Measurements from ENCODE around the gene COTL1. TPM values are rescaled to one million over a fixed set of nuclear protein-coding genes. Genes with fewer than 3 reads are reported as not detected.

COTL1 gene
- total and polyA plus RNA-seq, 4 donors, result 41.4 to 182 (median 132) TPM

DNA sequence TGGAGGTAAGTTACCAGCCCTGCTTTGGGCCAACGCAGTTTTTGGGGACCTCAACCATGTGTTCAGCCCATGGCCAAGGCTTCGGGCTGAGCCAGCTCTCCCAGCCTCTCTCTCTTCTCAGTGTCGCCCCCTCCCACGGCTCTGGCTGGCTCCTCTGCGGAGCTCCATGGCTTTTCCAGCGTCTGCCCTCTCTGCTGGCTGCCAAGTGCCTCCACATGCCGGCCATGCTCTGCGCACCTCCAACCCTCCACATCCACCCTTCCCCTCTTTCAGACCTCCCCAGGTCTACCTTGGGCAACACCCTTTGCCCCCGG, 23.2 kb downstream of the COTL1 start:
- Histone ChIP-seq H3K9me3 (ENCODE audit: control insufficient read depth, insufficient read depth, low read length) (no peaks in the 10 kb centered on the region), H3K36me3 (ENCODE audit: control insufficient read depth, insufficient read depth, low read length) (peaks cover 14% of the 10 kb centered on the region), H3K27ac (ENCODE audit: low read depth, low read length) (no peak overlapping the region), H3K27me3 (ENCODE audit: control insufficient read depth, insufficient read depth, low read length) (no peaks in the 10 kb centered on the region), H3K4me3 (ENCODE audit: low read depth, low read length) (no peak overlapping the region), H3K4me1 (ENCODE audit: control insufficient read depth, insufficient read depth, low read length) (peaks cover 47% of the 10 kb centered on the region)
- no peak for DNase-seq (ENCODE audit: low read depth in 4 of 6, low spot score in 6 of 6)
- WGBS (ENCODE audit: insufficient coverage), result 28% methylated on average over 9 of the region's 9 CpGs

- DNase-seq (ENCODE audit: low read depth in 4 of 6, low spot score in 6 of 6), result peak in 2 of 6 donors; percentile 52 to 91
- no peaks in the 10 kb centered on the region for H3K9me3 ChIP-seq (ENCODE audit: control insufficient read depth, insufficient read depth, low read length)
- no peaks in the 10 kb centered on the region for H3K27me3 ChIP-seq (ENCODE audit: control insufficient read depth, insufficient read depth, low read length)
- 39% methylated on average over 20 of the region's 23 CpGs for WGBS (ENCODE audit: insufficient coverage)
- H3K27ac ChIP-seq (ENCODE audit: low read depth, low read length), result no peak overlapping the region
- peaks cover 41% of the 10 kb centered on the region for H3K4me1 ChIP-seq (ENCODE audit: control insufficient read depth, insufficient read depth, low read length)
- no peak overlapping the region for H3K4me3 ChIP-seq (ENCODE audit: low read depth, low read length)
- peaks cover 17% of the 10 kb centered on the region for H3K36me3 ChIP-seq (ENCODE audit: control insufficient read depth, insufficient read depth, low read length)
Measured at GRCh38 chr16:84593825-84594724, 23.8 kb downstream of the COTL1 start.

- no peaks in the 10 kb centered on the region for H3K9me3 ChIP-seq (ENCODE audit: control insufficient read depth, insufficient read depth, low read length)
- no peak overlapping the region for H3K27ac ChIP-seq (ENCODE audit: low read depth, low read length)
- no peaks in the 10 kb centered on the region for H3K27me3 ChIP-seq (ENCODE audit: control insufficient read depth, insufficient read depth, low read length)
- no peak overlapping the region for H3K4me3 ChIP-seq (ENCODE audit: low read depth, low read length)
- no peak for DNase-seq (ENCODE audit: low read depth in 4 of 6, low spot score in 6 of 6)
- peaks cover 32% of the 10 kb centered on the region for H3K4me1 ChIP-seq (ENCODE audit: control insufficient read depth, insufficient read depth, low read length)
- peaks cover 24% of the 10 kb centered on the region for H3K36me3 ChIP-seq (ENCODE audit: control insufficient read depth, insufficient read depth, low read length)
- WGBS (ENCODE audit: insufficient coverage), result 66% methylated on average over 7 of the region's 11 CpGs
Measured at GRCh38 chr16:84592718-84593117, 25.2 kb downstream of the COTL1 start.

- H3K4me1 ChIP-seq (ENCODE audit: control insufficient read depth, insufficient read depth, low read length), result peaks cover 46% of the 10 kb centered on the region
- no peak overlapping the region for H3K4me3 ChIP-seq (ENCODE audit: low read depth, low read length)
- 94% methylated on average over 23 of the region's 24 CpGs for whole genome bisulfite sequencing (ENCODE audit: insufficient coverage)
- no peak overlapping the region for H3K27ac ChIP-seq (ENCODE audit: low read depth, low read length)
- no peak for DNase-seq (ENCODE audit: low read depth in 4 of 6, low spot score in 6 of 6)
- no peaks in the 10 kb centered on the region for H3K27me3 ChIP-seq (ENCODE audit: control insufficient read depth, insufficient read depth, low read length)
- H3K9me3 ChIP-seq (ENCODE audit: control insufficient read depth, insufficient read depth, low read length), result no peaks in the 10 kb centered on the region
- H3K36me3 ChIP-seq (ENCODE audit: control insufficient read depth, insufficient read depth, low read length), result peaks cover 22% of the 10 kb centered on the region
Measured at GRCh38 chr16:84589975-84590719, 27.7 kb downstream of the COTL1 start.

GRCh38 chr16:84588991-84589390, 28.9 kb downstream of the COTL1 start:
- DNase-seq (ENCODE audit: low read depth in 4 of 6, low spot score in 6 of 6), result no peak
- no peak overlapping the region for H3K4me3 ChIP-seq (ENCODE audit: low read depth, low read length)
- H3K4me1 ChIP-seq (ENCODE audit: control insufficient read depth, insufficient read depth, low read length), result peaks cover 43% of the 10 kb centered on the region
- WGBS (ENCODE audit: insufficient coverage), result 93% methylated on average over 3 of the region's 8 CpGs
- H3K27ac ChIP-seq (ENCODE audit: low read depth, low read length), result no peak overlapping the region
- no peaks in the 10 kb centered on the region for H3K27me3 ChIP-seq (ENCODE audit: control insufficient read depth, insufficient read depth, low read length)
- H3K36me3 ChIP-seq (ENCODE audit: control insufficient read depth, insufficient read depth, low read length), result peaks cover 19% of the 10 kb centered on the region
- H3K9me3 ChIP-seq (ENCODE audit: control insufficient read depth, insufficient read depth, low read length), result no peaks in the 10 kb centered on the region

DNA sequence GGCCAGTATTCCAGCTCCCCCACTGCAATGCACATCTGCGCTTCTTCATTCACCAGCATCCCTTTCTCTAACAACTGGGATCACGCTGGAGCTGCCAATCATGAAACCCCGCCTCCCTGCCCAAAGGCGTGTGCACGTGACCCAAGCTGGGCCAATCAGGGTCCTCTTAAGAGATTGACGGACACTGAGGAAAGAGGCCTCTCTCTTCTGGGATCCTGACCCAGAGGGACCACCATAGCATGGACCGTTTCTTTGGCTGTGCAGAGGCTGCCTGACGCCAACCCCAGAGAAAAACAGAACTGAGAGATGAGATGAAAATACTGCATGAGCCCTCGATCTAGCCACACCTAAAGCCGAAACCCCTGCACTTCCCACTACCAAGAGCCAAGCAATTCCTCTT, 32.0 kb downstream of the COTL1 start:
- H3K4me3 ChIP-seq (ENCODE audit: low read depth, low read length), result no peak overlapping the region
- peaks cover 56% of the 10 kb centered on the region for H3K4me1 ChIP-seq (ENCODE audit: control insufficient read depth, insufficient read depth, low read length)
- WGBS (ENCODE audit: insufficient coverage), result 44% methylated on average over 10 of the region's 10 CpGs
- H3K27me3 ChIP-seq (ENCODE audit: control insufficient read depth, insufficient read depth, low read length), result no peaks in the 10 kb centered on the region
- peaks cover 20% of the 10 kb centered on the region for H3K36me3 ChIP-seq (ENCODE audit: control insufficient read depth, insufficient read depth, low read length)
- peak overlapping the region; percentile 43 for H3K27ac ChIP-seq (ENCODE audit: low read depth, low read length)
- peak in 4 of 6 donors; percentile 71 to 98 (median 80) for DNase-seq (ENCODE audit: low read depth in 4 of 6, low spot score in 6 of 6)
- no peaks in the 10 kb centered on the region for H3K9me3 ChIP-seq (ENCODE audit: control insufficient read depth, insufficient read depth, low read length)

GRCh38 chr16:84585467-84585866, 32.4 kb downstream of the COTL1 start:
- Histone ChIP-seq H3K4me1 (ENCODE audit: control insufficient read depth, insufficient read depth, low read length) (peaks cover 56% of the 10 kb centered on the region), H3K27ac (ENCODE audit: low read depth, low read length) (peak overlapping the region; percentile 43), H3K27me3 (ENCODE audit: control insufficient read depth, insufficient read depth, low read length) (no peaks in the 10 kb centered on the region), H3K4me3 (ENCODE audit: low read depth, low read length) (no peak overlapping the region), H3K9me3 (ENCODE audit: control insufficient read depth, insufficient read depth, low read length) (no peaks in the 10 kb centered on the region), H3K36me3 (ENCODE audit: control insufficient read depth, insufficient read depth, low read length) (peaks cover 20% of the 10 kb centered on the region)
- 40% methylated on average over 5 of the region's 6 CpGs for WGBS (ENCODE audit: insufficient coverage)
- no peak for DNase-seq (ENCODE audit: low read depth in 4 of 6, low spot score in 6 of 6)

- Histone ChIP-seq H3K4me1 (ENCODE audit: control insufficient read depth, insufficient read depth, low read length) (peaks cover 62% of the 10 kb centered on the region), H3K4me3 (ENCODE audit: low read depth, low read length) (no peak overlapping the region), H3K27ac (ENCODE audit: low read depth, low read length) (peak overlapping the region; percentile 40), H3K27me3 (ENCODE audit: control insufficient read depth, insufficient read depth, low read length) (no peaks in the 10 kb centered on the region), H3K36me3 (ENCODE audit: control insufficient read depth, insufficient read depth, low read length) (peaks cover 18% of the 10 kb centered on the region), H3K9me3 (ENCODE audit: control insufficient read depth, insufficient read depth, low read length) (no peaks in the 10 kb centered on the region)
- no peak for DNase-seq (ENCODE audit: low read depth in 4 of 6, low spot score in 6 of 6)
- 76% methylated on average over 2 of the region's 6 CpGs for WGBS (ENCODE audit: insufficient coverage)
Measured at GRCh38 chr16:84584678-84585077, 33.2 kb downstream of the COTL1 start.

DNA sequence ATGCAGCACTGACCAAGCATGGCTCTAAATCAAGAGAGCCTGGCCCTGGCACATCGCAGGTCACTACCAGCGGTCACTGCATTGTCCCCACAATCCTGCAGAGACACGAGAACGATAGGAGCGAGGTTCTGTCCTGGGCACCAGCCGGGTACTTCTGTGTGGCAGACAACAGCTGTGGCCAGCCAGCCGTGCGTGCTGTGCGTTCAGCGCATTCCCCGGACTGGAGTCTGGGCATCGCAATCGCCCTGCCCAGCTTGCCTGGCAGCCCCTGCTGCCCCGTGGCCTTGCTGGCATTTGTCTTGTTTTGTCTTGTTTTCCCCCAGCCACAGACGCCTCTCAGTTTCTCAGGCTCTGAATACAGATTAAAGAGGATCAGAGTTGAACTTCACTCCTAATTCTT, 33.9 kb downstream of the COTL1 start:
- WGBS (ENCODE audit: insufficient coverage), result 24% methylated on average over 15 of the region's 15 CpGs
- Histone ChIP-seq H3K4me3 (ENCODE audit: low read depth, low read length) (no peak overlapping the region), H3K4me1 (ENCODE audit: control insufficient read depth, insufficient read depth, low read length) (peaks cover 63% of the 10 kb centered on the region), H3K27ac (ENCODE audit: low read depth, low read length) (peak overlapping the region; percentile 40), H3K9me3 (ENCODE audit: control insufficient read depth, insufficient read depth, low read length) (no peaks in the 10 kb centered on the region), H3K27me3 (ENCODE audit: control insufficient read depth, insufficient read depth, low read length) (no peaks in the 10 kb centered on the region), H3K36me3 (ENCODE audit: control insufficient read depth, insufficient read depth, low read length) (peaks cover 15% of the 10 kb centered on the region)
- peak in 2 of 6 donors; percentile 62 to 78 for DNase-seq (ENCODE audit: low read depth in 4 of 6, low spot score in 6 of 6)
